Effector memory CD4-positive, alpha-beta T cell (primary cell): ENCODE measurements around the gene FOXP1.

Experiments used
- DNase-seq, 3 donors: peaks; one replicate each; pipeline ENCODE4 v3.0.0-alpha.2; 2020
- H3K27ac ChIP-seq: 2 replicates; pipeline ENCODE4 v1.7.0; 2013; ENCODE audit warnings: mild to moderate bottlenecking, low read length, moderate library complexity; ENCODE audit not compliant: insufficient read depth, poor library complexity, severe bottlenecking
- H3K27me3 ChIP-seq: replicated peaks from 2 replicates; pipeline ENCODE4 v1.7.0; 2013; ENCODE audit warnings: mild to moderate bottlenecking, low read length; ENCODE audit not compliant: insufficient read depth, control insufficient read depth, poor library complexity, severe bottlenecking
- H3K36me3 ChIP-seq: 2 replicates; pipeline ENCODE4 v1.7.0; 2013; ENCODE audit warnings: mild to moderate bottlenecking, low read length, moderate library complexity; ENCODE audit not compliant: control insufficient read depth, insufficient read depth
- H3K4me1 ChIP-seq: 2 replicates; pipeline ENCODE4 v1.7.0; 2013; ENCODE audit warnings: low read length, mild to moderate bottlenecking; ENCODE audit not compliant: control insufficient read depth, insufficient read depth, poor library complexity, severe bottlenecking
- H3K4me3 ChIP-seq: 2 replicates; pipeline ENCODE4 v1.7.0; 2013; ENCODE audit warnings: low read length, low read depth, mild to moderate bottlenecking; ENCODE audit not compliant: insufficient read depth, poor library complexity, severe bottlenecking
- H3K9me3 ChIP-seq: 2 replicates; pipeline ENCODE4 v1.7.0; 2013; ENCODE audit warnings: mild to moderate bottlenecking, low read length, moderate library complexity; ENCODE audit not compliant: control insufficient read depth

Gene FOXP1

DNA sequence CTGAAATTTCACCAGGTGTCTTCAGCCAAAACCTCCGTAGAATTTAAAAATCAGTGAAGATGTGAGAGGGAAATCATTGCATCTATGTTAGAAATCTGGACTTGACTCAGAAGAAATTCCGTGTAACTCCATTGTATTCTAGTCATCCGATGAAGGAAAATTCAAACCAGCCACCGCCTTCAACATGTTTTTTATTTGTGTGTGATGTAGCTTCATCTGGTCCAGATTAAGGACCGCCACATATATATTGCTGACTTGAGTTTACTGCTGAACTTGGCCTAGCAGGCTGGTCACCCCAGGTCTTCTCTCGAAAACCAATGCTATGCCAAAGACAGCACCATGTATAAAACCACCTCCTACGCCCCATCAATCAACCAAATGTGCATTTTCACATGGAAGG, 120.9 kb downstream of the FOXP1 start:
- DNase-seq: no peak
- no peaks in the 10 kb centered on the region for H3K9me3 ChIP-seq
- no peaks in the 10 kb centered on the region for H3K27me3 ChIP-seq
- H3K4me3 ChIP-seq: no peak overlapping the region
- no peaks in the 10 kb centered on the region for H3K36me3 ChIP-seq
- no peak overlapping the region for H3K27ac ChIP-seq
- peaks cover 20% of the 10 kb centered on the region for H3K4me1 ChIP-seq

DNA sequence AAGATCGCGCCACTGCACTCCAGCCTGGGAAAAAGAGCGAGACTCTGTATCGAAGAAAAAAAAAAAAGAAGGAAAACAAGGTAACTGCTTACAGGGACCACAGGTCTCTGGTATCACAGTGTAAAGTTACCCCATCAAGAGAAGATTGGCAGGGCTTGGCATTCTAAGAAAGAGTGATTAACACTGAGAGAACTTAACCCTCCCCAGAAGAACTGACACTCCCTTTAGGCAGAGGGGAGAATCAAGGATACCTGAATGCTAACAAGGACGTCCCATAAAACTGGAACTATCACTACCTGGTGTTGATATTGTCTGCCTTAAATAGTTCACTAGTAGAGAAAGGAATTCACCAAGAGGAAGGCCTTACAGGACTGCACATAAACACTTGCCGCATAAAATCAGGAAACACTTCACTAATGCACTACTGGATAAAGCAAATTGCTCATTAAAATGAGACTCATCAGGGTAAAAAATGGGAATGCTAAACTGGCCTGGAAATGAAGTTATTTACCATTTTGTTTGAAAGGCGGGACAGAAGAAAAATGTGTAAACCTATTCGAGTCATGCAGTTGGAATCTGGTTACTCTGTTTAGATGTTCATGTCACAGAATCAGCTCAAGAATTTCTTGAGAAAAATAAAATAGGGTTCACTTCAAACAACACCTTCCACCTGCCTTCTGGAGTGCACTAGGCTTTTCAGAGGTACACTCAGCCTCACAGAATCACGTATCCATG, 121.6 kb downstream of the FOXP1 start:
- no peaks in the 10 kb centered on the region for H3K9me3 ChIP-seq
- DNase-seq: no peak
- H3K4me1 ChIP-seq: peaks cover 27% of the 10 kb centered on the region
- no peaks in the 10 kb centered on the region for H3K36me3 ChIP-seq
- no peak overlapping the region for H3K4me3 ChIP-seq
- no peaks in the 10 kb centered on the region for H3K27me3 ChIP-seq
- no peak overlapping the region for H3K27ac ChIP-seq

DNA sequence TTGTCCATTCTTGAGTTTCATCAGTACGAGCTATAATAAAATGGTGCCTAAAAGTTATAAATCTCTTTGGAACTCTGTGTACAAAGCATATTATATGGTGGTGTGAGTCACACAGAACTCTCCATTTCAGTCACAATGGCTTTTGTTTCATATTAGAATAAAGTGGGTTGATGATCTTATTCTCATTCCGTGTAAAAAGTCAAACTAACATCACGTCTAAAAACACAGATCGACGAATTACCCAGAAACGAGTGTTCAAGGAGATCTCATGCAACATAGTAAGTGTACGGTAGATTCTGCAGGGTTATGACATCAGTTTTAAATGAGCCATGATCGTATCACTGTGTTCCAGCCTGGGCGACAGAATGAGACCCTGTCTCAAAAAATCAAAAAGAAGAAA, 122.4 kb downstream of the FOXP1 start:
- Histone ChIP-seq H3K27me3 (no peaks in the 10 kb centered on the region), H3K36me3 (no peaks in the 10 kb centered on the region), H3K4me3 (no peak overlapping the region), H3K27ac (no peak overlapping the region), H3K4me1 (peaks cover 34% of the 10 kb centered on the region), H3K9me3 (no peaks in the 10 kb centered on the region)
- DNase-seq: no peak

DNA sequence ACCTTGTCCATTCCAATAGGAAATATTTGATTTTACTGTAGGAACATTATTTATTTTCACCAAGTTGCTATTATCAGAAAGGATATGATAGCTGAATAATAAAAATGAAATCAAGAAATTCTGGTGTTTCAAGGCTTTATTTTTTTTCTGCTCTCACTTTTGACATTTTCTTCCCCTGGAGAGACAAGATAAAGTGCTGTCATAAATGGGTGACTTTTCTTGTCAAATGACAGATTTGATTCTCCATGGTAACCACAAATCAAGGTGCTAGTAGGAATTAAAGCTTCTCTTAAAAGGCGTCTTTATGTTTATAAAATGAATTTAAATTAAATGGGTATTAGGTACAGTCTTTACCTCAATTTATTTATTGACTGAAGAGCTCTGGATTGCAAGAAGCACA, 124.6 kb downstream of the FOXP1 start:
- no peaks in the 10 kb centered on the region for H3K9me3 ChIP-seq
- H3K4me3 ChIP-seq: no peak overlapping the region
- no peak for DNase-seq
- H3K36me3 ChIP-seq: no peaks in the 10 kb centered on the region
- peaks cover 52% of the 10 kb centered on the region for H3K4me1 ChIP-seq
- H3K27ac ChIP-seq: no peak overlapping the region
- no peaks in the 10 kb centered on the region for H3K27me3 ChIP-seq

DNA sequence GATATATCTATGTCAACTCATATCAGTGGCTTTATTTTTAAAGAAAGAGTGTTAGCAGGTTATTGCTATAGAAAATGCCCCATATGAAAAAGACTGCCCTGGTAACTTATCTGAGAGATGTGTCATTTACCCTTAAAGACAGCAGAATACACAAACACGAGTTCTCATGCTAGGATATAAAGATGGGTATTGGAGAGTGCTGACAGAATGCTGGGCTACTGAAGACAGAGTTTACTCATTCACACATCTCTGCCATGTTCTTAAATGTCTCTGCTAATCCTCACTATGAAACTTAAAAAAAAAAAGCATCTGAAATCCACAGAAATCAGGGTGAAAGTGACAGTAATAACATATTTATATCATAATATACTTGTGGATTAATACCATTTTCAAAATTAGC, 126.7 kb downstream of the FOXP1 start:
- Histone ChIP-seq H3K4me1 (peaks cover 68% of the 10 kb centered on the region), H3K27ac (peak overlapping the region; percentile 70), H3K36me3 (no peaks in the 10 kb centered on the region), H3K4me3 (peak overlapping the region; percentile 39), H3K9me3 (no peaks in the 10 kb centered on the region), H3K27me3 (no peaks in the 10 kb centered on the region)
- DNase-seq: no peak

DNA sequence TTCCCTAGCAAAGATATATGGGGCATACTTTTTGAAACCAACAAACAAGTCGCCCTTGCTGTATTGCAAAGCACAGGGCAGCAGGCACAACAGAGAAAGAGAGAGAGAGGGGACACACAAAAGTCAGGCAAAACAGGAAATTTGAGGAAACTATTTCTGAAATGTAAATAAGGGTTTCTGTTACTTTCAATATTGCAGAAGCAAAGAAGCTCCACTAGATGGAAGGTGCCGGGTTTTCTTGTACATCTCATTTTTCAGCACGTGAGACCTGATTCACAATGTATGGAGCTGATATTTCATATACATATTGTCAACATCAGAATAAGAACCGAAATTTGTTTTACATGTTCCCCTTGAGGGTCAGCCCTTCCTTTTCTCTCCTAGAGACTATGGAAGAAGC, 127.4 kb downstream of the FOXP1 start:
- DNase-seq: no peak
- Histone ChIP-seq H3K27ac (peak overlapping the region; percentile 70), H3K4me1 (peaks cover 75% of the 10 kb centered on the region), H3K36me3 (no peaks in the 10 kb centered on the region), H3K27me3 (no peaks in the 10 kb centered on the region), H3K9me3 (no peaks in the 10 kb centered on the region), H3K4me3 (peak overlapping the region; percentile 39)

DNA sequence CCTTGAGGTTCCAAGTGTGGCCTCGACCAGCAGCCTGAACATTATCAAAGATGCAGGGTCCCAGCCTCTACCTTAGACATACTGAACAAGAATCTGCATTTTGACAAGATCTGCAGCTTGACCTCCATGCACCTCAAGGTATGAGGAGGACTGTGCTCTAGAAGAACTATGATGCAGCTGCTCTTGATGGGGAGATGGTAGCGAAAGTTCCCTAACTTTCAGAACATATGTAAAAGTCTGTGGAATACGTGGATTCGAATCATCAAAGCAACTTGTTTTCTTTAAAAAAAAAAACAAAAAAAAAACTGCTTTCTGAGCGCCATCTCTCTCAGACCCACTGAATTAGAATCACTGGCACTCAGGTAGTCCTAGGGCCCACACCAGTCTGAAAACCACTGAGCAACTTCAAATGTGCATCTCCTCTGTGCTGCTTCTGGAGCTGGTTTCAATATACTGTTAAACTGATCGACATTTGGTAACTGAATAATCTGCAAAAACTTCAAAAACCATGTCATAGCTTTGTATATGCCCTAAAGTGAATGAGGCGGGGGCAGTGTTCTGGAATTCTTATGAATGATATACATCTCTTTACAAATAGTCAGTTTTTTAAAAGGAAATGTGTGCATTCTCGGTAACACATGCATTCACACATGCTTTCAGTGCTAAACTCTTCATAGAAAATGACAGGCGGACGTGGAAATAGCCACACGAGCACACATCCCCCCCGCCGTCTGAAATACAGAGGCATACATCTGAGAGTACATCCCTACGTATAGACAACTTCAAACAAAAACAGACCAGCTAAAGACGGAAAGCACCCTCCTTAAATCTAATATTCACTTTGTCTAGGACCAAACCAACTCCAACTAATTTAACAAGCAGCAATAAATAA, 128.8 kb downstream of the FOXP1 start:
- H3K4me1 ChIP-seq: peaks cover 85% of the 10 kb centered on the region

DNA sequence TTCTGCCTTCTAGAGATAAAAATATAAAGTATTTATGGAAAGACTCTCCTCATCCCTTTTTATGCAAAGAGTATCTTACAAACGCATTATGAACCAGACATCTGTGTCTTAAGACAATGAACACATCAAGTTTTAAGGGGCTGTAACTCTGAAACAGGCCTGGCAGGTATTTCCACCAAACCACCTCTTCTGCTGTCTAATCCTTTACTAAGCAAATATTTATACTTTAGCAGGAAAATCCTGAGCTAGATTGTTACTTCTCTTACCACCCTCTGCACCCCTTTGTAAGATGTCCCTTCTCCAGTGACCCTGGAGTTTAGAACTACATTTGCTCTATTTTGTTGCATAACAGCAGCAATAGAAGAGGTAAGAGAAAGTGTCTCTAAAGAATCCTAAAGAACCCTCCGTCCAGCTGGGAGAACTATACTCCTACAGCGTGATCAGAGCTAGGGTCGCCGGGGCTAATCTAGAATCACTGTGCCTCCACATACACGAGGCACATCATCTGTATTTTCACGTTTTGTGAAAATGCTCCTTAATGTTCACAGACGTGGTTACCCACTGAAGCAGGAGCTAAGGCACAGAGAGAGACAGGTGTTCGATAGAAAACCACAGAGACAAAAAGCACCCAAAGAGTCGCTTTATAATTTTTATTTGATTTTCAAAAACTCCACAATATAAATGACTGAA, 129.6 kb downstream of the FOXP1 start:
- H3K27me3 ChIP-seq: no peaks in the 10 kb centered on the region
- no peaks in the 10 kb centered on the region for H3K36me3 ChIP-seq
- DNase-seq: no peak
- H3K4me1 ChIP-seq: peaks cover 89% of the 10 kb centered on the region
- peak overlapping the region; percentile 70 for H3K27ac ChIP-seq
- no peaks in the 10 kb centered on the region for H3K9me3 ChIP-seq
- H3K4me3 ChIP-seq: no peak overlapping the region

More for the DNA sequence above, 128.8 kb downstream of the FOXP1 start:
- H3K36me3 ChIP-seq: no peaks in the 10 kb centered on the region
- H3K4me3 ChIP-seq: peak overlapping the region; percentile 9
- no peaks in the 10 kb centered on the region for H3K27me3 ChIP-seq
- DNase-seq: no peak
- H3K9me3 ChIP-seq: no peaks in the 10 kb centered on the region
- H3K27ac ChIP-seq: peak overlapping the region; percentile 70

DNA sequence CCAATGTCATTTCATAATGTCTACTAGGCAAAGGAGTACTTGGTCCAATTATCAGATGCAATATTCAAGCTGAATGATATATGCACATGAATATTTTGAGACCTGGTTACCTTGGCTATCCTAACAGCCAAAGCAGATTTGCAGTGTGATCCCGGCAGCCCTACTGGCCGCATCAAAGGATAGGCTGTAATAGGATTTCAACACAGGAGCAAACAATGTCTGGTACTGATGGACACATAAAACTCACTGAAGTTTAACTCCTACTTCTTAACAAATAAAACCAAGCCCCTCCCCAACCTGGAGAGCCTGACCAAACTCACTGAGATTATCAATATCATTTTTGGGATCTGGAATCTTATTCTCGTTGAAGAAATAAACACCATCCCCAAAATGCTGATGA, 130.2 kb downstream of the FOXP1 start:
- peak overlapping the region; percentile 70 for H3K27ac ChIP-seq
- H3K4me1 ChIP-seq: peaks cover 89% of the 10 kb centered on the region
- DNase-seq: no peak

More for the DNA sequence above, 130.2 kb downstream of the FOXP1 start:
- no peaks in the 10 kb centered on the region for H3K36me3 ChIP-seq
- H3K27me3 ChIP-seq: no peaks in the 10 kb centered on the region
- no peaks in the 10 kb centered on the region for H3K9me3 ChIP-seq
- no peak overlapping the region for H3K4me3 ChIP-seq
